GM18499 (cell line): ENCODE data around the gene PRKCE.
"Not testable (repeated sequence)": the region's sequence is repeated elsewhere in the genome, so short reads cannot be mapped to it uniquely, and the experiment has no call there.

Experiments used
- ATAC-seq: cut with Tn5 transposase; IDR thresholded peaks from one replicate; pipeline ENCODE4 v1.9.1; 2021; ENCODE audit warnings: moderate number of reproducible peaks; ENCODE audit not compliant: insufficient read depth, unreplicated experiment

The PRKCE gene

GRCh38 chr2:45876611-45877010, 225.1 kb downstream of the PRKCE start:
- ATAC-seq = no peak

- ATAC-seq = no peak
Observed at GRCh38 chr2:45879406-45879805, 227.9 kb downstream of the PRKCE start.

GRCh38 chr2:45879936-45880335, 228.5 kb downstream of the PRKCE start:
- no peak for ATAC-seq

GRCh38 chr2:45881970-45882581, 230.6 kb downstream of the PRKCE start:
- ATAC-seq = no peak

- no peak for ATAC-seq
Observed at GRCh38 chr2:45882707-45883602, 231.5 kb downstream of the PRKCE start.

GRCh38 chr2:45883603-45884000, 232.1 kb downstream of the PRKCE start:
- ATAC-seq = no peak

GRCh38 chr2:45884126-45884525, 232.7 kb downstream of the PRKCE start:
- ATAC-seq = no peak

- no peak for ATAC-seq
Observed at GRCh38 chr2:45885171-45885621, 233.7 kb downstream of the PRKCE start.

GRCh38 chr2:45886171-45886663, 234.7 kb downstream of the PRKCE start:
- no peak for ATAC-seq

- no peak for ATAC-seq
Observed at GRCh38 chr2:45888167-45888566, 236.7 kb downstream of the PRKCE start.

- no peak for ATAC-seq
Observed at GRCh38 chr2:45888641-45889040, 237.2 kb downstream of the PRKCE start.

GRCh38 chr2:45889053-45889452, 237.6 kb downstream of the PRKCE start:
- peak; percentile 56 for ATAC-seq

GRCh38 chr2:45889620-45890370, 238.3 kb downstream of the PRKCE start:
- ATAC-seq = peak; percentile 39

- ATAC-seq = not testable (repeated sequence)
Observed at GRCh38 chr2:45890371-45890646, 238.8 kb downstream of the PRKCE start.

- no peak for ATAC-seq
Observed at GRCh38 chr2:45890819-45891218, 239.3 kb downstream of the PRKCE start.

- no peak for ATAC-seq
Observed at GRCh38 chr2:45891719-45892424, 240.4 kb downstream of the PRKCE start.

GRCh38 chr2:45892425-45892745, 240.9 kb downstream of the PRKCE start:
- ATAC-seq = no peak

GRCh38 chr2:45892757-45893156, 241.3 kb downstream of the PRKCE start:
- no peak for ATAC-seq

- no peak for ATAC-seq
Observed at GRCh38 chr2:45894211-45894610, 242.7 kb downstream of the PRKCE start.

GRCh38 chr2:45895241-45895861, 243.9 kb downstream of the PRKCE start:
- no peak for ATAC-seq
